ENCODE measurements around the gene FAM3B.
"Not testable (repeated sequence)": the region's sequence is repeated elsewhere in the genome, so short reads cannot be mapped to it uniquely, and the experiment has no call there.

Gene FAM3B

GRCh38 chr21:41349619-41350390 lies 33.2 kb downstream of the FAM3B start:
- no peak for DNase-seq

- DNase-seq, result no peak
These were observed 34.0 kb downstream of the FAM3B start for GRCh38 chr21:41350436-41351155.

- no peak for DNase-seq
These were observed 40.9 kb downstream of the FAM3B start for GRCh38 chr21:41357546-41357945.

- DNase-seq, result no peak
These were observed 41.9 kb downstream of the FAM3B start for GRCh38 chr21:41358193-41359166.

- no peak for DNase-seq
These were observed 42.7 kb downstream of the FAM3B start for GRCh38 chr21:41359286-41359685.

- not testable (repeated sequence) for DNase-seq
These were observed 43.1 kb downstream of the FAM3B start for GRCh38 chr21:41359754-41360071.

GRCh38 chr21:41360072-41360821 lies 43.6 kb downstream of the FAM3B start:
- DNase-seq, result no peak

- no peak for DNase-seq
These were observed 44.6 kb downstream of the FAM3B start for GRCh38 chr21:41361053-41361785.

- peak in 1 of 56 donors; percentile 27 for DNase-seq
These were observed 45.4 kb downstream of the FAM3B start, which contains the start of gene MX2 for GRCh38 chr21:41361786-41362604. Gene MX2 (plus strand): TSS chr21:41362027. CDS start chr21:41376907, 14,880 bp downstream.

GRCh38 chr21:41362605-41363369 lies 46.2 kb downstream of the FAM3B start:
- no peak for DNase-seq

GRCh38 chr21:41363370-41364270 lies 47.0 kb downstream of the FAM3B start:
- DNase-seq, result no peak

- DNase-seq, result no peak
These were observed 47.7 kb downstream of the FAM3B start for GRCh38 chr21:41364308-41364707.

- no peak for DNase-seq
These were observed 48.9 kb downstream of the FAM3B start for GRCh38 chr21:41365377-41366107.

- no peak for DNase-seq
These were observed 50.0 kb downstream of the FAM3B start for GRCh38 chr21:41366522-41367151.

- no peak for DNase-seq
These were observed 50.8 kb downstream of the FAM3B start for GRCh38 chr21:41367301-41367944.

Measured in amygdala (tissue), 56 donors.